COR-L47 (cell line): ENCODE results near the gene CHAD.
"Not testable (repeated sequence)": the region's sequence is repeated elsewhere in the genome, so short reads cannot be mapped to it uniquely, and the experiment has no call there.

ENCODE experiments used
- DNase-seq: peaks from one replicate; lab custom pipeline; 2025; lab: John Stamatoyannopoulos, UW

CHAD gene

DNA sequence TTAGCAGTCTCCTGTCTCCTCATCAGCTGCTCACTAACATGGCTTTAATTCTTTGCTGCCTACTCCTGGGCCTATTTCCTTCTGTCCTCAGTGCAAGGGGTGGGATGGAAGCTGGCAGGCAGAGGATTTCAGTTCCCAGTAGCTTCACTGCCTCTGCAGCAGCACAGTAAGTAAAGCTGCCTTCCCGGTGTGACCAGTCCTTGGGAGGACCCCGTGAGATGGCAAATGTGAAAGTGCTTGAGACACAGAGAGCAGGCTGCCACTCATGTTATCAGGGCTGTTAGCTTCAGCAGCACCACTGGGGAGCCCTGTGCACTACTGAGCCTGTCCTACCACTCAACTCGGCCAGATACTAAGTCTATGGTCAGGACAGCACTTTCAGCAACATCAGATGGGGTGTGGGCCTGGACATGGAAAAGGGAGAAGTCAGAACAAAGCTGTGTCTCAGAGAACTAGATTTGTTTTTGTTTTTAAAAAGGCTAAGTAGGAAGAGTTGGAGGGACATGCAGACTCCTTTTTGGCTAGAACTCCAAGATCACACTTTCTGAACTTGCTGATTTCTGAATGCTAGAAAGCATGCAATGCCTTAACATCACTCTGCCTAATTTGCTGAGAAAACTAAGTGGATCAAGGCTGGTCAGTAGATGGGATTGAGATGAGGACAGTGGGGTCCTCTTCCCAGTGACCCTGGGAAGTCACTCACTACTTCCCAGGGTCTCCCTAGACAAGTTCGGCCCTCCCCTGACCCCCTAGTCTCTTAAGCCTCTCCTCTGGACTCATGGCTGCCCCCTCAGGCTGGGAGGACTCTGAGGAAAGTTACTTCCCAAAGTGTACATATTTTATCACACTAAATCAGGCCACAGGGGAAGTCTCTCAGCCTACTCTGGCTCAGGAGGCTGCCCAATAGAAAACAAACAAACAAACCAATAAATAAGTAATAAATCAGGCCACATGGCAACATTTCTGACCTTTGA, 41.6 kb downstream of the CHAD start:
- DNase-seq: no peak

DNA sequence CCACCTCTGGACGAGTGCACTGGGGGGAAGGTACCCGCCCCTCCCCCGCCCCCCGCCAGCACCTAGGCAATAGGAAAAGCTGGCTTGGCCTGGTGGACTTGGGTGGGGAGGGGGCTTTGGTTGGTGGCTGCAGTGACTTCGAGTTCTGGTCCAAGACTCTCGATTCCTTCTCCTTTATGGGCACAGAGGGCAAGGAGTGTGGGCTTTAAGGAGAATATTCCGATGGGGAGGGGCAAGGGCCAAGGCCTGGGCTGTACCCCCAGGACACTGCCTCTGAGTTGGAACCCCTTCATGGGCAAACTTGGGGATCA, 42.3 kb downstream of the CHAD start:
- no peak for DNase-seq

DNA sequence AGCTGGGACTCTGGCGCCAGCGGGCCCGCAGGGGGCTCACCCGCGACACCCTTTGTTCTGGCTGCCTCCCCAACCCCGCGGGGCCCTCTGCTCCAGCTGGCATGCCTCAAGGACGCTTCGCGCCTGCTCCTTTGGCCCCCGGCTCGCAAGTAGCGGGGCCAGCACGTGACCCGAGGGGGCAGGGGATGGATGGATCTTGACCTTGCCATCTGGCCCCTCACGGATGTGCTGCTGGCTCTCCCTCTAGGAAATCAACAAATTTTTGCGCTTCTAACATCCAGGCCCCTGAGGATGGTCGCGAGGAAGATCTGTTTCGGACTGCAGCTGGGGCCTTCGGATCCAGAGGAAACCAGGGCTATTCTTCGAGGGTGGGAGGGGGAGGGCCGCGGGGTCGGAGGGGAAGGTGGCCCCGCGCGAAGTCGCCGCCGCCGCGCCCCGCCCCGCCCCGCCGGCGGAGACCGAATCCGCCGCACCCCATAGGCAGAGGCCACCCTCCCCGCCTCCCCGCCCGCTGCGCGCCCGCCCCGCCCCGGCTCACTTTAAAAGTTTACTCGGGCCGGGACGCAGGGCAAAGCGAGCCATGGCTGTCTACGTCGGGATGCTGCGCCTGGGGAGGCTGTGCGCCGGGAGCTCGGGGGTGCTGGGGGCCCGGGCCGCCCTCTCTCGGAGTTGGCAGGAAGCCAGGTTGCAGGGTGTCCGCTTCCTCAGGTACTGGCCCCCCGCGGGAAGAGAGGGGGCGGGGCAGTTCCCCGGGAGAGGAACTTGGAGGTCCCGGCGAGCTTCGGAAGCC, 42.8 kb downstream of the CHAD start, which contains the start of gene ACSF2:
TSS of gene ACSF2 (plus strand) at position 537 of the 790 bp plus-strand sequence. CDS start at position 581, 44 bp downstream.
- no peak for DNase-seq

DNA sequence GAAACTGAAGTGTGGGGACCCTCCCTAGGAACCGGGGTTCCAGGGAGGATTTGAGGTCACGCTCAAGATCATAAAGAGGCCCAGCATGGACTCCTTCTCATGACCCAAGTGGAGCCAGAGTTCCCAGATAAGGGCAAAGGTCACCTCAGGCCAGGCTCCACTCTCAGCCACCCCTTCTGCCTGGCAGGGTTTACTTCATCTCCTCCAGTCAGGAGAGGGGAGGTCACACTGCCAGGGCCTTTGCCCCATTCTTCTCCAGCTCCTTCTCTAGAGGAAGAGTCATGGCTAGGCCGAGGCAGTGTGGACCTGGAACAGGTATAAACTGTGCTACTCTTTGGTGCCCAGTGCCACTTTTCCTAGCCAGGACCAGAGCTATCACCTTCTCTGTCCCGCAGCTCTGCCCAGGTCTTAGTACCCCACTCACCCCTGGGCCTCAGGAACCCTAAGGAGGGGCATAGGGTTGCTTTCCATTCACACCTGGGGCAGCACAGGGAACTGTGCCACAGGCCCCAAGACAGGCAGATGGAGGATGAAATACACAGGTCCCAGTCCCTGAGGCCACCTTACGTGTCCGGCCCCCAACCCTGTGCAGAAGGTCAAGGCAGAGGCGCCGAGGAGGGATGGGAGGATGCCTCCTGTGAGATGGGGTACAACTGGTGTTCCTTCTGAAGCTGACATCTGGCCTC, 43.5 kb downstream of the CHAD start:
- no peak for DNase-seq

DNA sequence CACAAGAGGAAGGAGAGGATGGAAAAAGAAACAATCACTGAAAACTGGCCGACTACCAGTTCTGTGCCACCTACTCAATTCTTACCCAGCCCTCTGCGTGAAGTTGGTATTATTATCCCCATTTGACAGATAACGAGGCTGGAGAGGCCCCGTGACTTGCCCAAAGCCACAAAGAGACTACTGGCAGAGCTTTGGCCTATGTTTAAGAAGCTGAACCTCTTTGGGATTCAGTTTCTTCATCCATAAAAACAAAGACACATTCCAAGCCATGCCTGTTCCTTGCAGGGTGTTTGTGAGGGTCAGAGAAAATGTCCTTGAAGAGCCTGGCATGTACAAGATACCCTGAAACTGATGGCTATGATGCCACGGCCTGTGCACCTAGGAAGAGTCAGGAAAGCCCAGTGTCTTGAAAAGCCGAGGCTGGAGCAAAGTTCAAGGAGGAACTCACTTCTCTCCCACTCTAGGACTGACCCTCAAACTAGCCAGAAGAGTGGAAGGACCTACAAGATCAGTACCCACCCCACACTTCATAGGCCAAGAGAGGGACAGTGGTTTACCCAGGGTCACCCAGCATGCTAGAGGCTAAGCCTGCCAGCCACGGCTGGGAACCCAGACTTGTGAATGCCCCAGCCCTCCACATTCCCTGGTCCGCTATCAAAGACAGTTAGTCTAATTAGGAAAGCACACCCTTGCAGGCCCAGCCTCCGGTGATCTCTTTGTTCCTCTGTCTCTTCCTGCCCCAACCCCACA, 44.3 kb downstream of the CHAD start:
- DNase-seq: no peak

DNA sequence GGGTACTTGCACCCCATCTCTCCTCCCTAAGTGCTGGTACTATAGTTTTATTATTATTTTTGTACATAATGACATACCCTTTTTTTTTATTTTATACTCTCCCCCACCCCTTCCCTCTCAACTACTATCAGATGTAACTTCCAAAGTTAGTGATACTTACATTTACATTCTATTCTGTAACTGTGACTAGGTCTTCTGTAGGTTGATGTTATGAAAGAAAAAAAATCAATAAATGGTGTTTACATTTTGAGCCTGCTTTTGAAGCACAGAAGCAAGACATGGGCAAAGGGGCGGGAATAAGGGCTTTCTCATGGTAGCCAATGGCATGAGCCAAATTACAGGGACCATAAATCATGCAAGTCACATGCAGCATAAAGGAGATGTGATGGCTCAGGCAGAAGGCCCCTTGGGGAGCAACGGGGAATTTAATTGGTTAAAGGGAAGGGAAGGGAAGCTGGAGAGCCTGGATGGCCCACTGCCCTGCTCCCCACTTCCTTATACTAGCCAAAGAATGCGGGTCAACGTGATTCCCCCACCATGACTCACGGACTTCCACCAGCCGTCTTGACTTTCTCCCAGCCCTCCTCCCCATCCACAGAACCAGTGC, 45.0 kb downstream of the CHAD start:
- DNase-seq: peak; percentile 42

DNA sequence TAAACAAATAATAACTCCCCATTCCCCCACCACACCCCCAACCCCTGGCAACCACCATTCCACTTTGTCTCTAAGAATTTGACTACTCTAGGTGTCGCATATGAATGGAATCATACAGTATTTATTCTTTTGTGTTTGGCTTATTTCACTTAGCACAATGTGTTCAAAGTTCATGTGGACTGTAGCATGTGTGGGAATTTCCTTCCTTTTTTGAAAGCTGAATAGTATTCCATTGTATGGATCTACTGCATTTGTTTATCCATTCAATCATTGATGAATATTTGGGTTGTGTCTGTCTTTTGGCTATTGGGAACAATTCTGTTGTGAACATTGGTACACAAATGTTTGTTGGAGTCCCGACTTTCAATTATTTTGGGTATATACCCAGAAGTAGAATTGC, 45.9 kb downstream of the CHAD start:
- no peak for DNase-seq

DNA sequence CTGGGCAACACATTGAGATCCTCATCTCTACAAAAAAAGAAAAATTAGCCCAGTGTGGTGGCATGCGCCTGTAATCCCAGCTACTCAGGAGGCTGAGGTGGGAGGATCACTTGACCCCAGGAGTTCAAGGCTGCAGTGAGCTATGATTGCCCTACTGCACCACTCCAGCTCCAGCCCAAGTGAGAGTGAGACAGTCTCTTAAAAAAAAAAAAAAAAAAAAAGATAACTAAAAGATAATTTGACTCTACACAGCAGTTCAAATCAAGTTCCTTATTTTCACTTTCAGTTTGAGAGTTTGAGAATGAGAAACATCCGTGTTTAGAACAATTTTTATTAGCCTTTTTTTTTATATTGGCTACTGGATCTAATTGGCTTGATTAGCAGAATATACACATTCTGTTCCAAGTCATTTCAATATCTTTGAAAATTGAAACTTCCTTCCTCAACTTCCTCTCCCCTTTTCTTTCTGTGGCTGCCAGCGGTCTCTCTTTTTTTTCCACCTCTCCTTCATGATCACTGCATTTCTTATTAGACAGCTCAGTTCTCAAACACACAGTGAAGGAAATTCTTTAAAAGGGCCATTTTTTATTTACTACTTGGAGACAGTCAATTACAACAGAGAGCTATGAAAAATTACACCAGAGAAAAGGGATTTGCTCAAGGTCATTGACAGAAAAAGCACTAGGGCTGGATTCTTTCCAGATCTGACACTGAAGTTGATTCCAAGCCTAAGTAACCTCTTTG, 47.2 kb downstream of the CHAD start:
- no peak for DNase-seq

DNA sequence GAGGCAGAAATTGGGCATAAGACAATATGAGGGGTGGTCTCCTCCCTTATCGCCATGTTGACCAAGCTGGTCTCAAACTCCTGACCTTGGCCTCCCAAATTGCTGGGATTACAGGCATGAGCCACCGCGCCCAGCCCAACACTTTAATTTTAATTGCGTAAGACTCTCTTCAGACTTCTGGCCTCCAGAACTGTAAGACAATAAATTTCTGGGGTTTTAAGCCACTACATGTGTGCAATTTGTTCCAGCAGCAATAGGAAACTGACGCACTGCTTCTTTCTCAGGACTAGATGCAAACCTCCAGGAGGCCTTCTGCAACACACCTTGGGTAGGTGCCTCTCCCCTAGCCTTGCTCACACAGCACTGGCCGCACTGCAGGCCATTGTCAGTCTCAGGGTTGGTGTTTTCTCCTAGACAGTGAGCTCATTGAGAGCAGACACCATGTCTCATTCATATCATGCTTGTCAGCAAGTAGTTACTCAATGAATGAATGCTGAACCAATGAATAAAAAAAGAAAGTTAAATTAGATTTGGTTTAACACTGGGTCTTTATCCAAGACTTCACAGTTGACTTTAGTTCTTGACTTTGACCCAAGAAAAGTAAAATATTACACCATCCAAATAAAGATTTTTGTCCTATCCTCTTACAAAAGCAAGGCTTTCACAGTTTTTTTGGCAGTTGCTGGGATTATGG, 48.1 kb downstream of the CHAD start:
- no peak for DNase-seq

DNA sequence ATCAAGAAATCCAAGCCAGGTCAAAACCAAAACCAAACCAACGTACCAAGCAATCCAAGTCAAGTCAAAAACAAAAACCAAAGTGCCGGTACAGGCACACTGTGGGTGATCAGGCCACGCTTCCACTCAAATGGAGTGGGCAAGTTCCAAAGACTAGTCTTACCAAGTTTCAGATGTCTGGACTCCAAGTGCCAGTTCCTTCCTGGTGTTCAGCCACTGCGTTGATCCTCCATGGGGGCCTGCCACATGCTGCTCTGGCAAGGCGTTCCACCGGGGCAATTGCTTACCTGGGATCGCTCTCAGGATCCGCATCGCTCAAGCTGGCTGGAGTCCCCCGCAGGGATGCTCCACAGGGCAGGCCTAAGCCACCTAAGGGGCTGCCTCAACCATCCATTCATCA, 49.1 kb downstream of the CHAD start:
- not testable (repeated sequence) for DNase-seq

DNA sequence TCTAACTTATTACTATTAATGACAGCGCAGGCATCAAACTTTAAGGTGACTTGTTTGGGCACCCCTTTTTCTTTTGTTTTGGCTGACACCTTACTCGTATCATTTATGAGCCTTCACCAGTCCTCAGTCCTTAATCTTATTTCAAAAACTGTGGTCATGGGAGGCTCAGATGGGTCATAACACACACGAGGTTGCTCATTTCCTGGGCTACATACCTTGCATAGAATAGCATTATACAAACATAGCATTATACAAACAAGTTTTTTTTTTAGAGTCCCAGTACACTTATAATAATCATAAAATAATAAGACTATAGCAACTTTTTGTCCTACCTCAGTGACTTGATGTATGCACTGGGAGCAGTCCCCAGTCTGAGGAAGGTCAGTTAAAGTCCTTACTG, 53.9 kb downstream of the CHAD start:
- no peak for DNase-seq
